ENCODE data around the gene ERC1. TPM values are rescaled to one million over a fixed set of nuclear protein-coding genes. Genes with fewer than 3 reads are reported as not detected.

ERC1 gene
- total and polyA plus RNA-seq, 7 donors, result 4.0 to 35.6 (median 29.4) TPM

DNA sequence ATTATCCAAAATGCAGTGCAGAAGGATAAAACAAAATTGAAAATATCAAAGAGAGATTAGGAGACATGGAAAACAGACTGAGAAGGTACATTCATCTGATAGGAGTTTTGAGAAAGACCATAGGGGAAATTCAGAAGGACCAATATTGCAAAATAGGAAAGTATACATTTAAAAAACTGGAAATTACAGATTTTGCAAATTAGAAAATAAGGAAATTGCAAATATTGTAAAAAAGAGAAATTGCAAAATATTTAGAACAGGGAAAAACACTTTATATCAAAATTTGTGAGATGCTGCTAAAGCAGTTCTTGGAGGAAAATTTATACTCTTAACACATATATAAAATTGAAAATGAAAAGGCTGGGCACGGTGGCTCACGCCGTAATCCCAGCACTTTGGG lies 410.9 kb downstream of the ERC1 start:
- intact Hi-C loops (cut with DNase I), result no loop called here
- Histone ChIP-seq H3K4me3 (no peak overlapping the region), H3K4me1 (no peaks in the 10 kb centered on the region), H3K9me3 (no peaks in the 10 kb centered on the region), H3K27ac (no peak overlapping the region), H3K36me3 (ENCODE audit: insufficient read depth in 1 of 2, low read depth in 1 of 2) (no peaks in the 10 kb centered on the region), H3K27me3 (ENCODE audit: insufficient read depth in 3 of 3, low read length in 2 of 3) (no peaks in the 10 kb centered on the region)
- ATAC-seq, result no peak
- WGBS, 3 donors, result 96 to 100% (median 98%) methylated on average over 3 of the region's 3 CpGs
- DNase-seq, result no peak
- TF ChIP-seq, protein P1, sequence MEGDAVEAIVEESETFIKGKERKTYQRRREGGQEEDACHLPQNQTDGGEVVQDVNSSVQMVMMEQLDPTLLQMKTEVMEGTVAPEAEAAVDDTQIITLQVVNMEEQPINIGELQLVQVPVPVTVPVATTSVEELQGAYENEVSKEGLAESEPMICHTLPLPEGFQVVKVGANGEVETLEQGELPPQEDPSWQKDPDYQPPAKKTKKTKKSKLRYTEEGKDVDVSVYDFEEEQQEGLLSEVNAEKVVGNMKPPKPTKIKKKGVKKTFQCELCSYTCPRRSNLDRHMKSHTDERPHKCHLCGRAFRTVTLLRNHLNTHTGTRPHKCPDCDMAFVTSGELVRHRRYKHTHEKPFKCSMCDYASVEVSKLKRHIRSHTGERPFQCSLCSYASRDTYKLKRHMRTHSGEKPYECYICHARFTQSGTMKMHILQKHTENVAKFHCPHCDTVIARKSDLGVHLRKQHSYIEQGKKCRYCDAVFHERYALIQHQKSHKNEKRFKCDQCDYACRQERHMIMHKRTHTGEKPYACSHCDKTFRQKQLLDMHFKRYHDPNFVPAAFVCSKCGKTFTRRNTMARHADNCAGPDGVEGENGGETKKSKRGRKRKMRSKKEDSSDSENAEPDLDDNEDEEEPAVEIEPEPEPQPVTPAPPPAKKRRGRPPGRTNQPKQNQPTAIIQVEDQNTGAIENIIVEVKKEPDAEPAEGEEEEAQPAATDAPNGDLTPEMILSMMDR (IDR thresholded peaks at IDR 0.05), result no peak

DNA sequence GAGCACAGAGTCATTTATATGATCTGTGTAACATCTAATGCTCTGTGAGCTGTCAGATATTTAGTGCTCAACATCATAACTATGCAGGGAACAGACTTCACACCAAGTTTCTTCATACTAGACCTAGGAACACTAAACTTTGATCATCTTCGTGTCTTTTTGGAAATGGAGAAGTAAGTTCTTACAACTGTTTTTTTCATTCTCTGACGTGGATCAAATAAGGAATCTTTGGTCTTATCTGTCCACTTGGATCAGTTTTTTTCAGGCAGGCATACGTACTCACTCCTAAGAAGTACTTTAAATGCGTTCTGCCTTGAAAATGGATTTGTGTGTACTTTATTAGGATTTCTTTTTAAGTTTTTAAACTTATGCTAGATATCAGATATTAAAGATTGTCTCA lies 412.4 kb downstream of the ERC1 start:
- DNase-seq (no peak), ATAC-seq (no peak)
- intact Hi-C loops (cut with DNase I), result no loop called here
- TF ChIP-seq, protein P1 (IDR thresholded peaks at IDR 0.05), result no peak
- Histone ChIP-seq H3K4me3 (no peak overlapping the region), H3K36me3 (ENCODE audit: insufficient read depth in 1 of 2, low read depth in 1 of 2) (peaks cover 0 to 4% of the 10 kb centered on the region in 2 donors), H3K27ac (no peak overlapping the region), H3K4me1 (no peaks in the 10 kb centered on the region), H3K9me3 (no peaks in the 10 kb centered on the region), H3K27me3 (ENCODE audit: insufficient read depth in 3 of 3, low read length in 2 of 3) (no peaks in the 10 kb centered on the region)
- WGBS, 3 donors, result 90 to 93% (median 91%) methylated on average over 4 of the region's 4 CpGs

DNA sequence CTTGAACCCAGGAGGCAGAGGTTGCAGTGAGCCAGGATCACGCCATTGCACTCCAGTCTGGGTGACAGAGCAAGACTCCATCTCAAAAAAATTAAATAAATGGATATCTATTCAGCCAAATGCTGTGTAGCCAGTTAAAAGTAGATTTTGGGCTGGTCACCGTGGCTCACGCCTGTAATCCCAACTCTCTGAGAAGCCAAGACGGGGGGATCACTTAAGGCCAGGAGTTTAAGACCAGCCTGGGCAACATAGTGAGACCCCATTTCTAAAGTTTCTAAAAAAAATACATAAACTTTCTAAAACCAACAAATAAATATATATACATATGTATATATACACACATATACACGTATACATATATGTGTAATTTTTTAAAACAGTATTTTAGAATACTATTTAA lies 414.6 kb downstream of the ERC1 start:
- no peaks in the 10 kb centered on the region for H3K4me1 ChIP-seq
- no peak overlapping the region for H3K4me3 ChIP-seq
- TF ChIP-seq, protein P1 (IDR thresholded peaks at IDR 0.05), result no peak
- no peak overlapping the region for H3K27ac ChIP-seq
- peaks cover 0 to 23% of the 10 kb centered on the region in 2 donors for H3K36me3 ChIP-seq (ENCODE audit: insufficient read depth in 1 of 2, low read depth in 1 of 2)
- no peaks in the 10 kb centered on the region for H3K9me3 ChIP-seq
- no peaks in the 10 kb centered on the region for H3K27me3 ChIP-seq (ENCODE audit: insufficient read depth in 3 of 3, low read length in 2 of 3)
- intact Hi-C loops (cut with DNase I), result no loop called here
- DNase-seq (no peak), ATAC-seq (no peak)
- WGBS, 3 donors, result 98% methylated on average over 5 of the region's 5 CpGs

DNA sequence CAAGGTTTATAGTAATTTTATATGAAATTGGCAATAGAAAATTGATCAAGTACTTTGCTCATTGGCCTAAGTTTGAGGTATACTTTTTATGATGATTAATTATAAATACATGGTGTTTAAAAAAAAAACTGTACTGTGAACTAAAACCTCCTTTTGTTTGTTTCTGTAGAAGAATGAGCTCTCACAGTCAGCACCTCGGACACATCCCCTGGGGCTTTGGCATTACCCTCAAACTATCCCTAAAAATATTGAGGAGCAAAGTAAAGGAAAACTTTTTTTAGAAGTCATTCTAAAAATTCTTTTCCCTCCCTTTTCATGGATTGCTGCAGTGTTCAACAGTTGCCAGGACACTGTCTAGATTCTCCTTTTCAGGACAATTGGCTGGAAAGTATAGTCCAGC lies 419.8 kb downstream of the ERC1 start:
- TF ChIP-seq, protein P1 (IDR thresholded peaks at IDR 0.05), result no peak
- ATAC-seq (no peak), DNase-seq (no peak)
- Histone ChIP-seq H3K4me3 (no peak overlapping the region), H3K27me3 (ENCODE audit: insufficient read depth in 3 of 3, low read length in 2 of 3) (no peaks in the 10 kb centered on the region), H3K36me3 (ENCODE audit: insufficient read depth in 1 of 2, low read depth in 1 of 2) (peaks cover 2 to 23% of the 10 kb centered on the region in 2 donors), H3K4me1 (no peaks in the 10 kb centered on the region), H3K9me3 (no peaks in the 10 kb centered on the region), H3K27ac (no peak overlapping the region)
- intact Hi-C loops (cut with DNase I), result no loop called here
- 95 to 98% (median 97%) methylated on average over 1 of the region's 1 CpG for WGBS, 3 donors

DNA sequence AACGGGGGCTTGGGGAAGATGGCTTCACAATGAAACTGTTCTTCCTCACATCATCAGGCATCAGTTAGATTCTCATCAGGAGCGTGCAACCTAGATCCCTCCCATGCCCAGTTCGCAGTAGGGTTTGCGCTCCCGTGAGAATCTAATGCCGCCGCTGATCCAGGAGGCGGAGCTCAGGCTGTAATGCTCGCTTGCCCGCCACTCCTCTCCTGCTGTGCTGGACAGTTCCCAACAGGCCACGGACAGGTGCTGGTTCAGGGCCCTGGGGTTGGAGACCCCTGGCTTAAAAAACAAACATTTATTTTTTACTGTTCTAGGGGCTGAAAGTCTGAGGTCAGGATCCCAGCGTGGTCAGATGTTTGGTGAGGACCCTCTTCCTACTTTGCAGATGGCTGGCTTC lies 422.9 kb downstream of the ERC1 start:
- H3K9me3 ChIP-seq, result no peaks in the 10 kb centered on the region
- H3K36me3 ChIP-seq (ENCODE audit: insufficient read depth in 1 of 2, low read depth in 1 of 2), result peaks cover 2 to 13% of the 10 kb centered on the region in 2 donors
- intact Hi-C loops (cut with DNase I), result no loop called here
- H3K4me3 ChIP-seq, result no peak overlapping the region
- TF ChIP-seq, protein P1 (IDR thresholded peaks at IDR 0.05), result no peak
- H3K4me1 ChIP-seq, result no peaks in the 10 kb centered on the region
- ATAC-seq (no peak), DNase-seq (no peak)
- H3K27ac ChIP-seq, result no peak overlapping the region
- WGBS, 3 donors, result 93 to 98% (median 95%) methylated on average over 12 of the region's 12 CpGs
- no peaks in the 10 kb centered on the region for H3K27me3 ChIP-seq (ENCODE audit: insufficient read depth in 3 of 3, low read length in 2 of 3)
